Measurements from ENCODE around the gene UBASH3A. TPM values are rescaled to one million over a fixed set of nuclear protein-coding genes. Genes with fewer than 3 reads are reported as not detected.

Gene UBASH3A
- total RNA-seq, 1 donor from 2014 or later: not detected

DNA sequence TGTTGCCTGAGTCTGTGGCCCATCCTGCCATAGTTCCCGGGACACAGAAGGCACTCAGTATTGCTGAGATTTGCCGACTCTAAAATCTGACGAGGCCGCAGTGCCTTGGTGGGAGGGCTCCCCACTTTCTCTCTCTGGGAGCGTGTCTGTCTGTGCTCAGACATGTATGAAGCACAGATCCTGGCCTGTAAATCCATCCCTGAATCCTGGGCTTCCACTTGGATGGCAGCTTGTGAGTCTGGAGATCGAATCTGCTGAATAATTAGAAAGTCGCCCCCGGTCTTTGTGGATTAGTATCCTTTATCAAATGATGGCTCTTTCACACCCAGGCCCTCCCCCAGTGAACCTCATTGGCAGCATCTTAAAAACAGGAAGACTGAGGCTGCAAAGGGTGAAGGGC is 10.4 kb downstream of the UBASH3A start:
- peaks cover 9% of the 10 kb centered on the region for H3K27me3 Mint-ChIP-seq (ENCODE audit: unreplicated experiment)
- peaks cover 5% of the 10 kb centered on the region for H3K36me3 Mint-ChIP-seq (ENCODE audit: unreplicated experiment)
- TF ChIP-seq, protein P1, sequence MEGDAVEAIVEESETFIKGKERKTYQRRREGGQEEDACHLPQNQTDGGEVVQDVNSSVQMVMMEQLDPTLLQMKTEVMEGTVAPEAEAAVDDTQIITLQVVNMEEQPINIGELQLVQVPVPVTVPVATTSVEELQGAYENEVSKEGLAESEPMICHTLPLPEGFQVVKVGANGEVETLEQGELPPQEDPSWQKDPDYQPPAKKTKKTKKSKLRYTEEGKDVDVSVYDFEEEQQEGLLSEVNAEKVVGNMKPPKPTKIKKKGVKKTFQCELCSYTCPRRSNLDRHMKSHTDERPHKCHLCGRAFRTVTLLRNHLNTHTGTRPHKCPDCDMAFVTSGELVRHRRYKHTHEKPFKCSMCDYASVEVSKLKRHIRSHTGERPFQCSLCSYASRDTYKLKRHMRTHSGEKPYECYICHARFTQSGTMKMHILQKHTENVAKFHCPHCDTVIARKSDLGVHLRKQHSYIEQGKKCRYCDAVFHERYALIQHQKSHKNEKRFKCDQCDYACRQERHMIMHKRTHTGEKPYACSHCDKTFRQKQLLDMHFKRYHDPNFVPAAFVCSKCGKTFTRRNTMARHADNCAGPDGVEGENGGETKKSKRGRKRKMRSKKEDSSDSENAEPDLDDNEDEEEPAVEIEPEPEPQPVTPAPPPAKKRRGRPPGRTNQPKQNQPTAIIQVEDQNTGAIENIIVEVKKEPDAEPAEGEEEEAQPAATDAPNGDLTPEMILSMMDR (IDR thresholded peaks at IDR 0.05; ENCODE audit: partially characterized antibody, unreplicated experiment): no peak
- no peak overlapping the region for H3K4me3 Mint-ChIP-seq (ENCODE audit: unreplicated experiment)
- no peaks in the 10 kb centered on the region for H3K9me3 Mint-ChIP-seq (ENCODE audit: unreplicated experiment)
- DNase-seq: no peak
- no peak overlapping the region for H3K27ac Mint-ChIP-seq (ENCODE audit: unreplicated experiment)
- peaks cover 10% of the 10 kb centered on the region for H3K4me1 Mint-ChIP-seq (ENCODE audit: low read depth, unreplicated experiment)

- TF ChIP-seq, protein P1 (IDR thresholded peaks at IDR 0.05; ENCODE audit: partially characterized antibody, unreplicated experiment): no peak
- Mint-ChIP-seq H3K9me3 (ENCODE audit: unreplicated experiment) (no peaks in the 10 kb centered on the region), H3K27me3 (ENCODE audit: unreplicated experiment) (peaks cover 9% of the 10 kb centered on the region), H3K27ac (ENCODE audit: unreplicated experiment) (no peak overlapping the region), H3K36me3 (ENCODE audit: unreplicated experiment) (peaks cover 5% of the 10 kb centered on the region), H3K4me3 (ENCODE audit: unreplicated experiment) (no peak overlapping the region), H3K4me1 (ENCODE audit: low read depth, unreplicated experiment) (peaks cover 10% of the 10 kb centered on the region)
- DNase-seq: no peak
These were observed 10.8 kb downstream of the UBASH3A start for GRCh38 chr21:42414553-42414927.

- H3K27ac Mint-ChIP-seq (ENCODE audit: unreplicated experiment): no peak overlapping the region
- H3K36me3 Mint-ChIP-seq (ENCODE audit: unreplicated experiment): peaks cover 9% of the 10 kb centered on the region
- peaks cover 9% of the 10 kb centered on the region for H3K27me3 Mint-ChIP-seq (ENCODE audit: unreplicated experiment)
- TF ChIP-seq, protein P1 (IDR thresholded peaks at IDR 0.05; ENCODE audit: partially characterized antibody, unreplicated experiment): no peak
- no peak overlapping the region for H3K4me3 Mint-ChIP-seq (ENCODE audit: unreplicated experiment)
- no peak for DNase-seq
- H3K9me3 Mint-ChIP-seq (ENCODE audit: unreplicated experiment): no peaks in the 10 kb centered on the region
- peaks cover 10% of the 10 kb centered on the region for H3K4me1 Mint-ChIP-seq (ENCODE audit: low read depth, unreplicated experiment)
These were observed 11.4 kb downstream of the UBASH3A start for GRCh38 chr21:42414928-42415769.

- TF ChIP-seq, protein P1 (IDR thresholded peaks at IDR 0.05; ENCODE audit: partially characterized antibody, unreplicated experiment): no peak
- no peak overlapping the region for H3K27ac Mint-ChIP-seq (ENCODE audit: unreplicated experiment)
- peaks cover 7% of the 10 kb centered on the region for H3K4me1 Mint-ChIP-seq (ENCODE audit: low read depth, unreplicated experiment)
- H3K36me3 Mint-ChIP-seq (ENCODE audit: unreplicated experiment): peaks cover 14% of the 10 kb centered on the region
- H3K9me3 Mint-ChIP-seq (ENCODE audit: unreplicated experiment): no peaks in the 10 kb centered on the region
- H3K4me3 Mint-ChIP-seq (ENCODE audit: unreplicated experiment): no peak overlapping the region
- no peak for DNase-seq
- peaks cover 9% of the 10 kb centered on the region for H3K27me3 Mint-ChIP-seq (ENCODE audit: unreplicated experiment)
These were observed 13.8 kb downstream of the UBASH3A start for GRCh38 chr21:42417533-42417932.

GRCh38 chr21:42418886-42419285 is 15.2 kb downstream of the UBASH3A start:
- TF ChIP-seq, protein P1 (IDR thresholded peaks at IDR 0.05; ENCODE audit: partially characterized antibody, unreplicated experiment): no peak
- no peak for DNase-seq
- Mint-ChIP-seq H3K27ac (ENCODE audit: unreplicated experiment) (no peak overlapping the region), H3K9me3 (ENCODE audit: unreplicated experiment) (no peaks in the 10 kb centered on the region), H3K4me1 (ENCODE audit: low read depth, unreplicated experiment) (peaks cover 5% of the 10 kb centered on the region), H3K36me3 (ENCODE audit: unreplicated experiment) (peaks cover 14% of the 10 kb centered on the region), H3K4me3 (ENCODE audit: unreplicated experiment) (no peak overlapping the region), H3K27me3 (ENCODE audit: unreplicated experiment) (peaks cover 9% of the 10 kb centered on the region)
